Measurements from ENCODE around the gene RUVBL1.

- TF ChIP-seq, protein P1, sequence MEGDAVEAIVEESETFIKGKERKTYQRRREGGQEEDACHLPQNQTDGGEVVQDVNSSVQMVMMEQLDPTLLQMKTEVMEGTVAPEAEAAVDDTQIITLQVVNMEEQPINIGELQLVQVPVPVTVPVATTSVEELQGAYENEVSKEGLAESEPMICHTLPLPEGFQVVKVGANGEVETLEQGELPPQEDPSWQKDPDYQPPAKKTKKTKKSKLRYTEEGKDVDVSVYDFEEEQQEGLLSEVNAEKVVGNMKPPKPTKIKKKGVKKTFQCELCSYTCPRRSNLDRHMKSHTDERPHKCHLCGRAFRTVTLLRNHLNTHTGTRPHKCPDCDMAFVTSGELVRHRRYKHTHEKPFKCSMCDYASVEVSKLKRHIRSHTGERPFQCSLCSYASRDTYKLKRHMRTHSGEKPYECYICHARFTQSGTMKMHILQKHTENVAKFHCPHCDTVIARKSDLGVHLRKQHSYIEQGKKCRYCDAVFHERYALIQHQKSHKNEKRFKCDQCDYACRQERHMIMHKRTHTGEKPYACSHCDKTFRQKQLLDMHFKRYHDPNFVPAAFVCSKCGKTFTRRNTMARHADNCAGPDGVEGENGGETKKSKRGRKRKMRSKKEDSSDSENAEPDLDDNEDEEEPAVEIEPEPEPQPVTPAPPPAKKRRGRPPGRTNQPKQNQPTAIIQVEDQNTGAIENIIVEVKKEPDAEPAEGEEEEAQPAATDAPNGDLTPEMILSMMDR (IDR thresholded peaks at IDR 0.05): no peak
- no peak for TF ChIP-seq POLR2A (IDR thresholded peaks at IDR 0.05)
Observed at GRCh38 chr3:128098234-128098633, 25.4 kb downstream of the RUVBL1 start.
